ENCODE measurements around the gene CR1.
"Not testable (repeated sequence)": the region's sequence is repeated elsewhere in the genome, so short reads cannot be mapped to it uniquely, and the experiment has no call there.

Gene CR1

GRCh38 chr1:207502726-207503125, 6.8 kb downstream of the CR1 start:
- no peak for DNase-seq (ENCODE audit: extremely low read depth in 1 of 2, low read depth in 1 of 2)

DNA sequence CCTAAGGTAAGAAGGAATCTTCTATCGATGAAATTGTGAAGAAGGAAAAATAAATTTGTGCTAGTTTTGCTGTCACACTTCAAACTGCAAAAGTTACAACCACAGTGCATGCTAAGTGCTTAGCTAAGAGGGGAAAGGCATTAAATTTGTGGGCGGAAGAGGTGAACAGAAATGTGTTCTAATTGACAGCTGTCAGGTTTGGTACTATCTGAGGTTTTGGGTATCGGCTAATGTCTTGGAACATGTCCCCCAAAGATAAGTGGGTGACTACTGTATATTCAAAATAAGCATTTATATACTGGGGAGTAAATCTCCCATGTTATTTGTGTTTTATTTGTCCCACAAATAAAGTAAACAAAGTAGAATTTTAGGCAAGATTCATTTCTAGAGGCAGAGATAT, 8.0 kb downstream of the CR1 start:
- no peak for DNase-seq (ENCODE audit: extremely low read depth in 1 of 2, low read depth in 1 of 2)

- no peak for DNase-seq (ENCODE audit: extremely low read depth in 1 of 2, low read depth in 1 of 2)
Observed at GRCh38 chr1:207504438-207504837, 8.5 kb downstream of the CR1 start.

DNA sequence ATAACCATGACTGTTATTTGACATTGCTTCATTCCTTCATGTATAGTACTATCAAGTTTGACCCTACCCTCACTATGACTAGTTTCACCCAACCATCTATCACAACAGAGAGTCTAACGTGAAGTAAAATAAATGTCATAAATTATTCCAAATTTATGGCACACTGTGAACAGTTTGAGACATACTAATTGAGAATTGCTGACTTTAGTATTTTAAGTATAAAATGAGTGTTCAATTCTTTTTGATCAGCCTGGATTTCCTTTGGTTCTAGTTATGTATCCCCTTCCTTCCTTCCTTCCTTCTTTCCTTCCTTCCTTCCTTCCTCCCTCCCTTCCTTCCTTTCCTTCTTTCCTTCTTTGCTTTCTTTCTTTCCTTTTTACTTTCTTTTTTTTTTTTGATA, 14.5 kb downstream of the CR1 start:
- no peak for DNase-seq (ENCODE audit: extremely low read depth in 1 of 2, low read depth in 1 of 2)

DNA sequence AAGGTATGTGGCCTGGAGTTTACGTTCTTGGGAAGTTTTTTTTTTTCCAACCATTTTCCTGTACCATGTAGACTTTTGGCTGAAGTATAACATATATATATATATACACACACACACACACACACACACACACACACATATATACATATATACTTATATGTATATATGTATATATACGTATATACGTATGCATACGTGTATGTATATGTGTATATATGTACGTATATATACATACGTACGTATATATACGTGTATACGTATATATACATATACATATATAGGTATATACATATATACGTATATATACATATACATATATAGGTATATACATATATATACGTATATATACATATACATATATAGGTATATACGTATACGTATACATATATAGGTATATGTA, 18.9 kb downstream of the CR1 start:
- DNase-seq (ENCODE audit: extremely low read depth in 1 of 2, low read depth in 1 of 2), result no peak

DNA sequence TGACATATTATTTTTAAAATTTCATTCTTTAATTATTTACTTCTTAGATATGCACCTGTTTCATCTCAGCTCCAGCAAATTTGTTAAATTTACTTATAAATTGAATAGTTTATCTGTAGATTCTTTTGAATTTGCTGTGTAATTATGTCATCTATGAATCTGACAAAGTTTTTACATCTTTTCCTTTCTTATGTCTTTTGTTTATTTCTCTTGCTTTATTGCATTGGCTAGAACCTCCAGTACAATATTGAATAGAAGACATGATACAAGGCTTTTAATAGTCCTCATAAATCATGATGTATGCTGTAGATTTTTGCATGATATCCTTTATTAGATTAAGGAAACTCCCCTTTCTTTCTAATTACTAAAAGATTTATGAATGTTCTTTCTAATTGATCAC, 20.8 kb downstream of the CR1 start:
- no peak for DNase-seq (ENCODE audit: extremely low read depth in 1 of 2, low read depth in 1 of 2)

GRCh38 chr1:207518608-207519236, 22.8 kb downstream of the CR1 start:
- DNase-seq (ENCODE audit: extremely low read depth in 1 of 2, low read depth in 1 of 2), result no peak

- no peak for DNase-seq (ENCODE audit: extremely low read depth in 1 of 2, low read depth in 1 of 2)
Observed at GRCh38 chr1:207519505-207520399, 23.8 kb downstream of the CR1 start.

DNA sequence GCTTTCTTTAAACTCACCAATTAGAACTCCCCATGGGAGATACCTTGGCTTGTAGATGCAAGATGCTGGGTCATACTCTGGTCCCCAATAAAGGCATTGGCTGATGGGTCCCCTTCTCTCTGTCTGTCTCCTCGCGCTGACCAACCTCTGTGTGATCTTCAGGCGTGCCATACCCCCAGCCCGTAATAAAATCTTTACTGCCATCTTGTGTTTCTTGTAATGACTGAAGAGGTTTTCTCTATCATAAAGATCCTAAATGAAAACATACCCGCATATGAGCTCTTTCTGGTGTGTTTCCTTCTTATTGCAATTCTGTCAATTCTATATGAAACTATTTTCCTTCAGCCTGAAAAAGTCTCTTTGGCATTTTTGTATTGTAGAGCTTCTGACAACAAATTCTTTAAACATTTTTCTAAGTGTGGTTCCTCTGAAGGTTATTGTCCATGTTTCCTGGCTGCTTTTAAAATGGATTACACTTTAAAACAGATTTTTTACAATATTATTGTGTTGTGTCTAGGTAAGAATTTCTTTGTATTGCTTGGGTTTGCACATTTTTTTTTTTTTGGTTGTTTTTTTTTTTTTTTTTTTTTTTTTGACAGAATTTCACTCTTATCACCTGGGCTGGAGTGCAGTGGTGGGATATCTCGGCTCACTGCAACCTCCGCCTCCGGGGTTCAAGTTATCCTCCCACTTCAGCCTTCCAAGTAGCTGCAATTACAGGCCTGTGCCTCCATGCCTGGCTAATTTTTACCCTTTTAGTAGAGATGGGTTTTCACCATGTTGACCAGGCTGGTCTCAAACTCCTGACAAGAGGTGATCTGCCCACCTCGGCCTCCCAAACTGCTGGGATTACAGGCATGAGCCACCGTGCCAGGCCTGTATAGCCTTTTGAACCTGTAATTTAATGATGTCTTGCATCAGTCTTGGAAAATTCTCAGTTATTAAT, 24.7 kb downstream of the CR1 start:
- not testable (repeated sequence) for DNase-seq (ENCODE audit: extremely low read depth in 1 of 2, low read depth in 1 of 2)

DNA sequence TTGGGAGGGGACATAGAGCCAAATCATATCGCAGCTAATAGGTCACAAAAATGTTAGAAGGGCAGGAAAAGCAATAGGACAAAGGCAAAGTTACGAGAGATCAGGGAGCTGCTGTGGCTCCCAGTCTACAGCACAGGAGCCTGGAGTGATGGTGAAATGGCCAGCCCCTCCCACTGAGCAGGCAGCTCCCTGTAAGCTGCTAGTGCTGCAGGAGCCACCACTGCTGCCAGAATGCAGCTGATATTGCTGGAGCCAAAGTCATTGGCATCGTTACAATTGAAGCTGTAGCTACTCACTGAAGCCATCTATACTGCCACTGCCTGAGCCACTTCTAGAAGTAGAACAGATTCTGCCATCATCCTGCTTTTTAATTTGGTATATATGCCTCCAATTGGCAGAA, 29.3 kb downstream of the CR1 start:
- not testable (repeated sequence) for DNase-seq (ENCODE audit: extremely low read depth in 1 of 2, low read depth in 1 of 2)

DNA sequence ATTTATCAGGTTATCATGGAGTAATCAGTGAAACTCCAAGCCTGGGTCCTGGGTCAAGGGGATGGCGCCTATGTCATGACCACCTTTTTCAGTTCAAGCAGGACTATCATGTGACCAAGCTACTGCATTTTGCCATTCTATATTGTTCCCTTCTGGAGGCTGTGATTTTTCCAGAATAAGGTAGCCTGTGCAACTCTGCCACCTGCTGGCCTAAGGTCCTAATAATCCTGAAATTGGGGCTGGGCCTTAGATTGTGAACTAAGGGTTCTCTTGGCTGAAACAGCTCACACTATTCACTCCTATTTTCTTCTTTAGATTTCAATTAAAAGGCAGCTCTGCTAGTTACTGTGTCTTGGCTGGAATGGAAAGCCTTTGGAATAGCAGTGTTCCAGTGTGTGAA, 32.4 kb downstream of the CR1 start:
- not testable (repeated sequence) for DNase-seq (ENCODE audit: extremely low read depth in 1 of 2, low read depth in 1 of 2)

DNA sequence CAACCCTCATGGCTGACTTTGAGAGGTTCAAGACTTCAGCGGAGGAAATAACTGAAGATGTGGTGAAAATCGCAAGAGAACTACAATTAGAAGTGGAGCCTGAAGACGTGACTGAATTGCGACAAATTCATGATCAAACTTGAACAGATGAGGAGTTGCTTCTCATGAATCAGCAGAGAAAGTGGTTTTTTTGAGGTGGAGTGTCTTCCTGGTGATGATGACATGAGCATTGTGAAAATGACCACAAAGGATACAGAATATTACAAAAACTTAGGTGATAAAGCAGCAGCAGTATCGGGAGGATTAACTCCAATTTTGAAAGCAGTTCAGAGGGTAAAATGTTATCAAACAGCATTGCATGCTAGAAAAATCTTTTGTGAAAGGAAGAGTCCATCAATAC, 40.3 kb downstream of the CR1 start:
- DNase-seq (ENCODE audit: extremely low read depth in 1 of 2, low read depth in 1 of 2), result not testable (repeated sequence)

- DNase-seq (ENCODE audit: extremely low read depth in 1 of 2, low read depth in 1 of 2), result not testable (repeated sequence)
Observed at GRCh38 chr1:207546677-207547357, 50.9 kb downstream of the CR1 start.

DNA sequence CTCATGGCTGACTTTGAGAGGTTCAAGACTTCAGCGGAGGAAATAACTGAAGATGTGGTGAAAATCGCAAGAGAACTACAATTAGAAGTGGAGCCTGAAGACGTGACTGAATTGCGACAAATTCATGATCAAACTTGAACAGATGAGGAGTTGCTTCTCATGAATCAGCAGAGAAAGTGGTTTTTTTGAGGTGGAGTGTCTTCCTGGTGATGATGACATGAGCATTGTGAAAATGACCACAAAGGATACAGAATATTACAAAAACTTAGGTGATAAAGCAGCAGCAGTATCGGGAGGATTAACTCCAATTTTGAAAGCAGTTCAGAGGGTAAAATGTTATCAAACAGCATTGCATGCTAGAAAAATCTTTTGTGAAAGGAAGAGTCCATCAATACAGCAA, 58.9 kb downstream of the CR1 start:
- DNase-seq (ENCODE audit: extremely low read depth in 1 of 2, low read depth in 1 of 2), result not testable (repeated sequence)

DNA sequence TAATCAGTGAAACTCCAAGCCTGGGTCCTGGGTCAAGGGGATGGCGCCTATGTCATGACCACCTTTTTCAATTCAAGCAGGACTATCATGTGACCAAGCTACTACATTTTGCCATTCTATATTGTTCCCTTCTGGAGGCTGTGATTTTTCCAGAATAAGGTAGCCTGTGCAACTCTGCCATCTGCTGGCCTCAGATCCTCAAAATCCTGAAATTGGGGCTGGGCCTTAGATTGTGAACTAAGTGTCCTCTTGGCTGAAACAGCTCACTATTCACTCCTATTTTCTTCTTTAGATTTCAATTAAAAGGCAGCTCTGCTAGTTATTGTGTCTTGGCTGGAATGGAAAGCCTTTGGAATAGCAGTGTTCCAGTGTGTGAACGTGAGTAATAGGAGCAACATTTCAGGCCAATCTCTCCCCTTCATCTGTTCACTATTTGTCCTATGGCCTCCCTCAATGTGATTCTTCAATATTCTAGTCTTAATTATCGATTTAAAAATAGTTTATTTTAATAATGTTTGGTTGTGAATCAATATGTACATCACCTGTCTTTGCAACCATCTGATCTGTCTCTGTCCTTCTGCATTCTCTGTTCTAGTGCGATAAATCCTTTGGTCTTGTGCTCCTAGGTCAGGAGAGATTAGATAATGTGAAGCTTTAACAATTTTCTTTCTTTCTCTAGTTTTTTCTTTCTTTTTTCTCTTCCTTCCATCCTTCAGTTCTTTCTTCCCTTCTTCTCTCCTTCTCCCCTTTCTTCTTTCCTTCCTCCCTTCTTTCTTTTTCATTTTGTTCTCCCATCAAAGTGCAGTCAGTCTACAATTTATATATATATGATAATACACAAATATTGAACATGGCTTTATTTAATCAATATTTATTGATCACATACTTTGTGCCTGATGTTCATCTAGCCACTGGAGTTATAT, 69.8 kb downstream of the CR1 start:
- no peak for DNase-seq (ENCODE audit: extremely low read depth in 1 of 2, low read depth in 1 of 2)

- not testable (repeated sequence) for DNase-seq (ENCODE audit: extremely low read depth in 1 of 2, low read depth in 1 of 2)
Observed at GRCh38 chr1:207571926-207572325, 76.0 kb downstream of the CR1 start.

GRCh38 chr1:207573074-207573473, 77.1 kb downstream of the CR1 start:
- not testable (repeated sequence) for DNase-seq (ENCODE audit: extremely low read depth in 1 of 2, low read depth in 1 of 2)

DNA sequence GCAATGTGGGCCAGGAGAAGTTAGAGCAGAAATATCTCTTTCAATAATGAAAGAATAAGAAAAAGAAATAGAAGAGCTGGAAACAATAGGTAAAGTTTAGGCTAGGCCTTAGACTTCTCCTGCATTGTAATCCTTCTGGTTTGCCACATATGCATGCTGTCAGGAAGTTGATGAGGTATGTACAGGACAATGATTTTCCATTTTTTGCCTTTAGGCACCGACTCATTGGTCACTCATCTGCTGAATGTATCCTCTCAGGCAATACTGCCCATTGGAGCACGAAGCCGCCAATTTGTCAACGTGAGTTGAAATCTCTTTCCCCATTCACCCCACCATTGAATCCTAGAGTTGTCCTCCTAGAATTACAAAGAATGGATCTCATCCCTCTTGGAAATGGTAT, 79.4 kb downstream of the CR1 start:
- DNase-seq (ENCODE audit: extremely low read depth in 1 of 2, low read depth in 1 of 2), result not testable (repeated sequence)

GRCh38 chr1:207578796-207579435, 83.0 kb downstream of the CR1 start:
- no peak for DNase-seq (ENCODE audit: extremely low read depth in 1 of 2, low read depth in 1 of 2)
